Upper lobe of left lung (tissue), 6 donors: ENCODE results near the gene NKX2-1. TPM values are rescaled to one million over a fixed set of nuclear protein-coding genes. Genes with fewer than 3 reads are reported as not detected.

Experiments used
- ATAC-seq, 2 donors: fragments of 200-7000 bp; cut with Tn5 transposase; one replicate each; pipeline ENCODE4 v1.9.1; 2022; ENCODE audit warnings: mild to moderate bottlenecking in 2 of 2, moderate library complexity in 2 of 2; ENCODE audit not compliant: low FRiP score in 2 of 2
- DNase-seq, 2 donors: peaks; one replicate each; pipeline ENCODE4 v3.0.0-alpha.2; 2019 to 2020
- H3K27ac ChIP-seq, 4 donors: fragments of 200-600 bp; sonication (generic); one replicate each; pipeline ENCODE4 v1.5.1; 2016 to 2019
- H3K27me3 ChIP-seq, 4 donors: fragments of 200-600 bp; sonication (generic); one replicate each; pipeline ENCODE4 v1.5.1; 2017 to 2019
- H3K36me3 ChIP-seq, 4 donors: fragments of 200-600 bp; sonication (generic); one replicate each; pipeline ENCODE4 v1.5.1; 2016 to 2019
- H3K4me1 ChIP-seq, 4 donors: fragments of 200-600 bp; sonication (generic); one replicate each; pipeline ENCODE4 v1.5.1; 2018 to 2019
- H3K4me3 ChIP-seq, 4 donors: fragments of 200-600 bp; sonication (generic); one replicate each; pipeline ENCODE4 v1.5.1; 2017 to 2019; ENCODE audit warnings: mild to moderate bottlenecking in 2 of 4, moderate library complexity in 1 of 4
- H3K9me3 ChIP-seq, 4 donors: fragments of 200-600 bp; sonication (generic); one replicate each; pipeline ENCODE4 v1.5.1; 2018 to 2019
- CTCF ChIP-seq, 6 experiments: fragments of 450-650 bp in 4 of 6; fragments of 200-600 bp in 2 of 6; sonication (generic) in 2 of 6; IDR thresholded peaks; one replicate each; pipeline ENCODE4 v1.5.1; 2016 to 2019; ENCODE audit warnings: antibody characterized with exemption in 6 of 6
- EP300 ChIP-seq, 4 donors: sonication (generic); formaldehyde crosslinking; IDR thresholded peaks; one replicate each; pipeline ENCODE4 v1.5.1; 2017; ENCODE audit warnings: antibody characterized with exemption in 4 of 4, control low read depth in 2 of 4
- POLR2A ChIP-seq, 4 donors: fragments of 450-650 bp; IDR thresholded peaks; one replicate each; pipeline ENCODE4 v1.5.1; 2016 to 2017; ENCODE audit warnings: antibody characterized with exemption in 4 of 4, mild to moderate bottlenecking in 2 of 4
- POLR2AphosphoS5 ChIP-seq, 2 donors: sonication (generic); formaldehyde crosslinking; IDR thresholded peaks; one replicate each; pipeline ENCODE4 v1.5.1; 2017; ENCODE audit warnings: antibody characterized with exemption in 2 of 2
- WGBS, 2 donors: methylation state at CpG; one replicate each; pipeline ENCODE4 v1.1.5; 2017 to 2018; 5-methylcytosine and 5-hydroxymethylcytosine counted together
- total RNA-seq, 6 donors: library from RNA; depleted of rRNA in 4 of 6; stranded (reverse); fragments of >200 nt in 4 of 6; gene quantifications; one replicate each; pipeline versions ENCODE4 v1.1.0 to v1.2.1, GENCODE V29; 2016 to 2021
- donor health status: DM: no; HTN: no; CAD: no; lungs with moderate emphysema.
- donor health status: DM: no; HTN: yes; CAD: no; lungs with severe emphysema.

NKX2-1 gene
- total RNA-seq, 6 donors from 2014 or later, result 140 to 467 (median 284) TPM

GRCh38 chr14:36467332-36467731 is 52.7 kb downstream of the NKX2-1 start:
- Histone ChIP-seq H3K9me3 (no peaks in the 10 kb centered on the region), H3K27ac (no peak overlapping the region), H3K27me3 (no peaks in the 10 kb centered on the region), H3K4me3 (no peak overlapping the region), H3K36me3 (no peaks in the 10 kb centered on the region), H3K4me1 (no peaks in the 10 kb centered on the region)
- DNase-seq (no peak), ATAC-seq (no peak)
- 48 to 67% methylated on average over 1 of the region's 1 CpG for WGBS, 2 donors
- TF ChIP-seq EP300 (IDR thresholded peaks at IDR 0.05), result no peak
- no peak for TF ChIP-seq POLR2A (IDR thresholded peaks at IDR 0.05)
- no peak for TF ChIP-seq CTCF (IDR thresholded peaks at IDR 0.05)
- TF ChIP-seq POLR2AphosphoS5 (IDR thresholded peaks at IDR 0.05), result no peak

Other genes starting within 250 kb of the NKX2-1 start
- 100 to 1,000 TPM in 4 of 6 donors, 10 to 100 TPM in 2; 65.0 to 264 (median 133) TPM for gene MBIP, start 199.6 kb downstream of the NKX2-1 start, total RNA-seq
- 1 to 10 TPM in 2 of 6 donors, under 1 TPM in 1, not detected in 3; 0.77 to 2.7 (median 2.1) TPM for gene NKX2-8, start 62.4 kb upstream of the NKX2-1 start, total RNA-seq
- gene PAX9, start 141.6 kb upstream of the NKX2-1 start, total RNA-seq, result 10 to 100 TPM in 2 of 6 donors, 1 to 10 TPM in 3, under 1 TPM in 1; 0.83 to 12.7 (median 4.7) TPM